ENCODE measurements around the gene RPL22. TPM values are rescaled to one million over a fixed set of nuclear protein-coding genes. Genes with fewer than 3 reads are reported as not detected.

RPL22 gene
- total RNA-seq, 1 donor from 2014 or later: 601 TPM

- H3K27me3 Mint-ChIP-seq (ENCODE audit: unreplicated experiment): peaks cover 11% of the 10 kb centered on the region
- no peak overlapping the region for H3K27ac Mint-ChIP-seq (ENCODE audit: unreplicated experiment)
- peaks cover 4% of the 10 kb centered on the region for H3K36me3 Mint-ChIP-seq (ENCODE audit: low read depth, unreplicated experiment)
- H3K4me1 Mint-ChIP-seq (ENCODE audit: unreplicated experiment): peaks cover 6% of the 10 kb centered on the region
- DNase-seq (ENCODE audit: low spot score): no peak
- H3K4me3 Mint-ChIP-seq (ENCODE audit: unreplicated experiment): no peak overlapping the region
- no peak for TF ChIP-seq CTCF (IDR thresholded peaks at IDR 0.05; ENCODE audit: unreplicated experiment)
- H3K9me3 Mint-ChIP-seq (ENCODE audit: unreplicated experiment): no peaks in the 10 kb centered on the region
These were observed 41.2 kb downstream of the RPL22 start for GRCh38 chr1:6158181-6158580.

DNA sequence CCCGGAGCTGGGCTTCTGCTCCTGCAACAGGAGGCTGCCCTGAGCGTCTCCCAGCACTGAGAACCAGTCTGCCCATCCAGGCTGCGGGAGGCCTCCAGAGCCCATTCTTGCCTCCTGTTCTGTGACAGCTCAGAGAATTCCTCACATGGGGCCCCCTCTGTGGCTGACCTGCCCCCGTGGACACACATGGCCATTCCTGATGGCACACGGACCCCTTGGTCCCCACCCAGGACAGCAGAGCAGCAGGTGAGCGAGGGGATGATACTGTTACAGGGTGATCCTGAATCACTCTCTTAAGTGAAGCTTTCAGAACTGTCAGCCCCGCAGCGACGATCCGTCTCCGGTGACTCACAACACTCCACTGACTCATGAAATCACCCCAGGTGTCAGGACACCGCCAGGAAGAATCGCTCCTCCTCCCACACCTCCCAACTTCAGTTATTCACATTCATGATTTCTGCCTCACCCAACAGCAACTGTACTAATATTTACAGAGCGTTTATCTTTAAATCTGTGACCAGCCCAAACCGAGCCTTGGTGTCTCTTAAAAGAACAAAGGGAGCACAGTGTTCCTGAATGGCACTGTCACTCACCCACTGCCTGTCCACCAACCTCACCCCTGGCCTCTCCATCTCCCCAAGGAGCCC lies 41.7 kb downstream of the RPL22 start:
- no peak for TF ChIP-seq CTCF (IDR thresholded peaks at IDR 0.05; ENCODE audit: unreplicated experiment)
- H3K36me3 Mint-ChIP-seq (ENCODE audit: low read depth, unreplicated experiment): peaks cover 4% of the 10 kb centered on the region
- peaks cover 6% of the 10 kb centered on the region for H3K4me1 Mint-ChIP-seq (ENCODE audit: unreplicated experiment)
- H3K27ac Mint-ChIP-seq (ENCODE audit: unreplicated experiment): no peak overlapping the region
- peaks cover 11% of the 10 kb centered on the region for H3K27me3 Mint-ChIP-seq (ENCODE audit: unreplicated experiment)
- DNase-seq (ENCODE audit: low spot score): no peak
- no peaks in the 10 kb centered on the region for H3K9me3 Mint-ChIP-seq (ENCODE audit: unreplicated experiment)
- no peak overlapping the region for H3K4me3 Mint-ChIP-seq (ENCODE audit: unreplicated experiment)

DNA sequence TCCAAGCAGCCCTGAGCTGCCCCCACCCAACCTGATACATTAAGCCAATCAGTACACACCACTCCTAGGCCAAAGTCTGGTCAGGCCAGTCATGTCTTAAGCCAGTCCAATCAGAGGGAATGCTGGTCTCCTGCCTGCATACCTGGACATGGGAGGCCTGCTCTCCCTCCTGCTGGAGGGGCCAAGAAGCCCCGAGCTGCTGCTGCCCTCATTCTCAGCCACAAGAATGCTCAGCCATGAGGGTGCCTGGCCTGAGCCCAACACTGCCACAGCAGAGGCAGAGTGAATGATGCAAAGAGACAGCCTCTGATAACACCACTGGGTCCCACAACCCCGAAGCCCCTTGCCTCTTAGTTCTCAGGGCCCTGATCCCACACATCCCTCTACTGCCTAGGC lies 42.3 kb downstream of the RPL22 start:
- Mint-ChIP-seq H3K9me3 (ENCODE audit: unreplicated experiment) (no peaks in the 10 kb centered on the region), H3K27me3 (ENCODE audit: unreplicated experiment) (peaks cover 14% of the 10 kb centered on the region), H3K36me3 (ENCODE audit: low read depth, unreplicated experiment) (peaks cover 4% of the 10 kb centered on the region), H3K4me1 (ENCODE audit: unreplicated experiment) (peaks cover 6% of the 10 kb centered on the region), H3K4me3 (ENCODE audit: unreplicated experiment) (no peak overlapping the region), H3K27ac (ENCODE audit: unreplicated experiment) (no peak overlapping the region)
- no peak for DNase-seq (ENCODE audit: low spot score)
- TF ChIP-seq CTCF (IDR thresholded peaks at IDR 0.05; ENCODE audit: unreplicated experiment): no peak

GRCh38 chr1:6154525-6155319 lies 44.7 kb downstream of the RPL22 start:
- Mint-ChIP-seq H3K27ac (ENCODE audit: unreplicated experiment) (no peak overlapping the region), H3K4me1 (ENCODE audit: unreplicated experiment) (peaks cover under 1% of the 10 kb centered on the region), H3K36me3 (ENCODE audit: low read depth, unreplicated experiment) (peaks cover 4% of the 10 kb centered on the region), H3K4me3 (ENCODE audit: unreplicated experiment) (no peak overlapping the region), H3K27me3 (ENCODE audit: unreplicated experiment) (peaks cover 17% of the 10 kb centered on the region), H3K9me3 (ENCODE audit: unreplicated experiment) (no peaks in the 10 kb centered on the region)
- TF ChIP-seq CTCF (IDR thresholded peaks at IDR 0.05; ENCODE audit: unreplicated experiment): no peak
- no peak for DNase-seq (ENCODE audit: low spot score)

GRCh38 chr1:6152882-6153281 lies 46.5 kb downstream of the RPL22 start:
- peaks cover 13% of the 10 kb centered on the region for H3K27me3 Mint-ChIP-seq (ENCODE audit: unreplicated experiment)
- H3K9me3 Mint-ChIP-seq (ENCODE audit: unreplicated experiment): no peaks in the 10 kb centered on the region
- H3K4me1 Mint-ChIP-seq (ENCODE audit: unreplicated experiment): no peaks in the 10 kb centered on the region
- H3K36me3 Mint-ChIP-seq (ENCODE audit: low read depth, unreplicated experiment): no peaks in the 10 kb centered on the region
- H3K27ac Mint-ChIP-seq (ENCODE audit: unreplicated experiment): no peak overlapping the region
- TF ChIP-seq CTCF (IDR thresholded peaks at IDR 0.05; ENCODE audit: unreplicated experiment): no peak
- no peak for DNase-seq (ENCODE audit: low spot score)
- H3K4me3 Mint-ChIP-seq (ENCODE audit: unreplicated experiment): no peak overlapping the region

Data from endothelial cell (in vitro differentiated cells).